SIG-M5 treated with dmso at 0.1 percent for 504 hours (cell line): ENCODE data around the gene TMA7B.
A peak's percentile ranks its signal among the peaks of the same experiment; 100 is the strongest.

Experiments used
- DNase-seq: peaks from one replicate; lab custom pipeline; 2025; ENCODE audit not compliant: unreplicated experiment; lab: John Stamatoyannopoulos, UW

The TMA7B gene

DNA sequence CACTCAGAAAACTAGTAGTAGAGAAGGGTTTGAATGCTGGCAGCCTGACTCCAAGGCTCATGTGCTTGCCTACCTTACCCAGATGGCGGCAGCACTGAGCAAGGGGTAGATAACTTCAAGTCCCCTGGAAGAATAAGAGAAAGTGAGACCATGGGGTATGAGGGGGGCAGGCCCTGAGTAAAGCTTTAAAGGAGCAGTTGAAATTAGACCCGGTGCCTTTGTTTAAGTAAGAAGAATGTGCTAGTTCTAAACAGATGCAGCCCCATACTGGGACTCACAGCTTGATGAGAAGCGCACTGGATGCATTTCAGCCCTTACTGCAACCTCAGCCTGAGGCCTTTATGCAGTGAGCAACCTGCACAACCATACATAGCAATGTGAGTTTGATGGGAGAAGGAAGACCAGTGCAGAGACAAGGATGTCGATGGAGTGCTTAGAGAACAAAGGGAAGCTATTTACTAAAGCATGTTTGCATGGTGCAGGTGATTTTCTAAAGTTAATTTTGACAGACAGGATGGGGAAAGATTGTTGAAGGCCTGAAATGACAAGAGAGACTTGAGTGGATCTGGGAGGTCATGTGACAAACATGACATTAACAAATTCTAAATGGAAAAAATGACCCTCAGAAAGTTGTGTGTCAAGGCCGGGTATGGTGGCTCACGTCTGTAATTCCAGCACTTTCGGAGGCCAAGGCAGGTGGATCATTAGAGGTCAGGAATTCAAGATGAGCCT lies 27.1 kb upstream of the TMA7B start:
- DNase-seq: no peak

DNA sequence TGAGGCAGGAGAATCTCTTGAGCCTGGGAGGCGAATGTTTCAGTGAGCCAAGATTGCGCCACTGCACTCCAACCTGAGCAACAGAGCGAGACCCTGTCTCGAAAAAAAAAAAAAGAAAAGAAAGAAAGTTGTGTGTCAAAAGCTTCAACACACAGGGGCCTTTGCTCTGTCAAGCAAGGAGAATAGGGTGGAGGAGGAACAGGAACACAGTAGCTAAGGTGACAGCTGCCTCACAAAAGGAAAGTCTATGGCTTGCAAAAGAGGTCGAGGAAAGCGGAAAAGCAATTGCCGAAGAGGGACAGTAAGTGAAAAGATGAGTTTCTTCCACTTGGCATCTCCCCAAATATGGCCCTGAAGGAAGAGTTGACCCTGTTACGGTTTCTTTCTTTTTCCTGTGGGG lies 26.5 kb upstream of the TMA7B start:
- no peak for DNase-seq

DNA sequence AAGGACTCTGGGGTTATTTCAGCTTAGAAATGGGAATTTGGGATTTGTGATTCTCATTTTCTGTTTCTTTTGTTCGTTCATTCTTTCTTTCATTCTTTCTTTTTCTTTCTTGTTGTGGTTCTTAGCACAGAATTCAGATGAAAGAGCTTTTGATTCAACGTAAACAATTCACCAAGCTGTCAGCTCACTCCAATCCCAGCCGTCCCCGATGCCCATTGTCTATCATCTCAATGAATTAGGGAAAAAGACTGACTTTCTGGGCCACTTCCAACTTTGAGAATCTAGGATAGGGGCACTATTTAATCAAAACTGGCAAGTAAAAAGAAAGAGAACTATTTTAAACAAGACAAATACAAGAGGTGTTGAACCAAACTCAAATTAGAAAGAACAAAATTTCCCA lies 25.1 kb upstream of the TMA7B start:
- DNase-seq: no peak

DNA sequence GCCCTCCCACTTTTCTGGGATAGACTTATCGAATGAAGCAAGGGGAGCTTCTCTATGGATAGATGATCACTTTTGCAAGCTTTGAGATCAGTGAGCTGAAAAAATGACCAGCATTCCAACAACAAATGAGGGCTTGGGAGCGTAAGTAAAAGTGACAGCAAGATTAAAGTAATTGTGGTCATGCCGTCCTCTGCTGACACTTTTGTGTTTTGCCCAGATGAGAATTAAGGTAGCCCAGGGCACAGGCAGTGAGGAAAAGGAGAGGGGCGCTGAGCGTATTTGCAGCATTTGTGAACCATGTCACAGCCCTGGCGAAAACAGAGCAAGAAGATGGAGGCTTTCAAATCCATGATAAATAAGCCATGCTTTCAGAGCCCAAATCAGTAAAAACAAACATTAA lies 24.6 kb upstream of the TMA7B start:
- no peak for DNase-seq

DNA sequence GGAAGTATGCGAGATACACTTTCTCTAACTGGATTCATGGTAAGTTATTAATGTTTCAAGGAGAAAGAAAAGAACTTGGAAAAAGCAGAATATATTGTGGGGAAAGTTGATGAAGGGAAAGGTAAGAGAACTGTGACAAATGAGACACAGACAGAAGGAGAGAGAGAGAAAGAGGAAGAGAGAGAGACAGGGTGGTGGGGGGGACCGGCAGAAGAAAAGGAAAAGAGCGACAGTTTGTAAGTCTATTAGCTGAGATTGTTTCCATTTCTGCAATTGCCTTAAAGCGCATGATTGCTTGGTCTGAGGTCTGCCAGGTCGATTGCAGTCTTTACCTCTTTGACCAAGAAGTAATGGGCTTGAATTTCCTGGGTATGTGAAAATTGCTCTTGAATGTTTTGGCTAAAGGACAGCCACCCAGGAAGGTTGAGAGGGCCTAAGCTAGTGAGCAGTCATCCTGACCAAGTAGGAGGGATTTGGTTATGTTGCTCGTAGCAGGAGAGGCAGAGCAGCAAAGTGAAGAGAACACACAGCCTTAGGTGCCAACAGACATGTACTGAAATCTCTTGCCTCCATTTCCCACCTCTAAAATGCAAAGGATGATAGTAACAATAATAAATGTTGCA lies 23.6 kb upstream of the TMA7B start:
- no peak for DNase-seq

DNA sequence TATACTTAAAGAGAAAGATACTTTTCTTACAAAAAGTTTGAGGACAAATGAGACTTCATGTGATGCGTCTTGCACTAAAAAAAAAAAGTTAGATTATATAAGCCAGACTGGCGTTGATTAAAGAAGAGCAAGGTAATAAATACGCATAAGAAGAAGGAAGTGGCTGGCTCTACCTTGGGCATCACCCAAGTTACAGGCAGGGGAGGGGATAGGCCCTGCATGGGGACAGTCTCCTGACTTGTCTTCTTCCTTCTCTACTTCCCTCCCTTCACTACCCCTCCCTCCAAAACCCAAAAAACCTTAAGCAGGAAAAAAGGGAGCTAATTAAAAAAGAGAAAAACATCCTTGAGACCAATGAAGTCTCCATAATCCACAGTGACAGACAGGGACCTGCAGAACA lies 22.3 kb upstream of the TMA7B start:
- no peak for DNase-seq

DNA sequence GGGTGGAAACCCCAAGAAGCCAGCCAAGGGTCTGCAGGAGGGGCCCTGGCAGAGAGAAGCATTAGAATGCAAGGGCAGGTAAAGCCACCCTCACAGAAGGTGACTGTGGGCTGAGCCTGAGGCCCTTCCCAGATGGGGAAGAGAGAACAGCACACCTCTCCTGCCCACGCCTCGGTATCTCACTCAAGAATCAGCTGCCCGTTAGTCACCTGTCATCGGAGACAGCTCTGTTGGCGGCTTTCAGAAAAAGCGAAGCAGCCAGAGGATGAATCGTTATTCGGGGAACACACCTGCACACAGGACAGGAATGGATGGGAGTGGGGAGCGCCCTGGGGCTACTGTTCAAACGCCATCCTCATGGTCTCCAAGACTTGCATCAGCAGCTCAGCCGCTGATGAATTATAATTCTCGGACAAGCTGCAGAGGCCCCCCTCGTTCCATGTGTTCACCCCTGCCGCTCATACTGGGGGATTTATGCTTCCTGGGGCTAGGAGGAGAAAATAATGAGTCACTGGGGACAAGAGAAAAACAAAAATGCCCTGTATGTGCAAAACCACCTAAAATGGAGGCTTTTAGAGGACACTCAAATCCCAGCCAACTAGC lies 21.6 kb upstream of the TMA7B start:
- DNase-seq: no peak

DNA sequence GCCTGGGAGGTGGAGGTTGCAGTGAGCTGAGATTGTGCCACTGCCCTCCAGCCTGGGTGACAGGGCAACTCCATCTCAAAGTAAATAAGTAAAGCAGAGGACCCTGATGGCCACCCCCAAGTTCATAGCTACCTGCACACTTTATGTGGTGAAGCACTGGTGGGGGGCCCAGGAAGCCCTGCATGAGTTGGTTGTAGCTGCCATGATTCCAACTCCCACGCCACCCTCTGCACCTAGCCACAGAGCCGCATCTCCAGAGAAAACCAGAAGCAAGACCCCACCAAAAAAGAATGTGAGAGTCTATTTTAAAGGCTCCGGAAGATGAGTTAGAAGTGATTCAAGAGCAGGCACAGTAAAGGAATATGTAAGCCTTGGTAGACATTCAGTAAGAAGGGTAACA lies 20.4 kb upstream of the TMA7B start:
- no peak for DNase-seq

DNA sequence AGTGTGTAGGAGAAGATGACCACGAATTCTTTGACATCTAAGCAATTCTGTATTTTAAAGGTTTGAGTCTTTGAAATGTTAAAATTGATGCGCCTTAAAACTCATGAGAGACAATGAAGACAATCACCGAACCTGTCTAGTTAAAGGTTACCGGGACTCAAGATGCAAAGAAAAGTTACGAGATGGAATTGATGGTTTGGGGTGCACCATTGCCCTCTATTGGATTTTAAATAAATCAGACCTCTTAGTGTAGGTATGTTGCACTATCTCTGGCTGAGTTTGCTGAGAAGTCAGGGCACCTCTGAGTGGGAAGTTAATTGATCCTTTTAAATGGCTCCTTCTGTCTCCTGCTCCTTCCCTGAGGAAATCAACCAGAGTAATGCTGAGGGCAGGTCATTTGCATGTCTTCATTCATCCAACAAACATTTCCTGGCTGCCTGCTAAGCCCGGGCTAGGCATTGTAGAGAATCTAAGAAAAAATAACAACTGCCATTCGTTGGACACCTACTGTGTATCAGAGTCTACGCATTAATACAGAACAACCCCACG lies 19.4 kb upstream of the TMA7B start:
- no peak for DNase-seq

DNA sequence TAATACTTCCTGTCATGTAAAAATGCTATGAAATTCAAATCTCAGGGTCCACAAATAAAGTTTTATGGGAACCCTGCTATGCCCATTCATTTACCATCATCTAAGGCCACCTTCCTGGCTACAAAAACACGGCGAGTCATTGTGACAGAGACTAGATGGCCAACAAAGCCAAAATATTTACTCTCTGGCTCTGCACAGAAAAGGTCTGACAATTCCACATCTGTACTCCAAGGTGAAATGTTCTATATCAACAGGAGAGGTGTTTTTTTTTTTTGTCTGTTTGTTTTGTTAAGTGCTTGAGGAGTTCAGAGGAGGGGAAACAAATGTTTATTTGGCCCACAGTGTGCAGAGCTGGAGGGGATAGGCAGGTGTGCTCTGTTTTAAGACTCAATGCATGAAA lies 18.6 kb upstream of the TMA7B start:
- no peak for DNase-seq

DNA sequence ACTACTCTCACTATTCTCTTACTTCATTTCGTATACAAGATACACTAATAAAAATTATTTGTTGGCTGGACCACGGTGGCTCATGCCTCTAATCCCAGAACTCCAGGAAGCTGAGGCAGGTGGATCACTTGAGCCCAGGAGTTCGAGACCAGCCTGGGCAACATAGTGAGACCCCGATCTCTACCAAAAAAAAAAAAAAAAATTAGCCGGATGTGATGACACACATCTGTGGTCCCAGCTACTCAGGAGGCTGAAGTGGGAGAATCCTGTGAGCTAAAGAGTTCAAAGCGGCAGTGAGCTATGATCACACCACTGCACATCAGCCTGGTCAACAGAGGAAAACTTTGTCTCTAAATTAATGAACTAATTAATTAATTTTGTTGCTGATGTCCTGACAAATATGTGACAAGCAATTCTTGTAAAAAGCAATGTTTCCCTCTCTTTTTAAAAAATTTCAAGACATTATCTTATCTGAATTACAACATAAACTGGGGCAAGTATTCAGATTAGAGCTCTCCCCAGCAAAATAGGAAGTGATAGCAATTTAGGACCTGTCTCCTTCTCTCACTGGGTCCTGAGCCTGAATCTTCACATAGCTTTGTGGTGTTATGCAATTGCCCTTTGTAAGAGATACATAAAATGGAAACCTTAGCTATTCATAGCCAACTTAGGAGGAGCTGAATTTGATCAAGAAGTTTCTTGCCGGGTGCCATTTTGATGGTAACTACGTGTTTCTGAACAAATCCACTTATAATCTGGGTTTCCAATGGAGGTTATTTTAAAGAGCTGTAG lies 17.6 kb upstream of the TMA7B start:
- DNase-seq: peak; percentile 93

DNA sequence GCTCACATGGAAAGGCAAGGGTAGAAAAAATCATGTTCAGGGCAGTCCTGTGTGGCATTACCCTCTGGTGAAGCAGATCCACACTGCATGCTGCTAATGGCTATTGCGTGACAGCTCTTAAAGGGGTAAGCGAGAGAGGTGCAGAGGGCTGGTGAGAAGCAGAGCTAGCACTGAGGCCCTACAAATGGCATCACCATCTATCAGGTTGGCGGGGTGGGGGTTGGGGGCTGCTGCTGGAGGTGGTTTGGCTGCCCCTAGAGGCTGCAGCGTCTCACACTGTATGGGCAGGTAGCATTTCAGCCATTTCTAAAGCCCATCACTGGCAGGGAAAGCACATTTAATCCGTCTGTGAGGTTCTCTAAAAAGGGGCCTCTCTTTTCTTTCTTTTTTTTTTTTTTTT lies 16.9 kb upstream of the TMA7B start:
- DNase-seq: no peak

DNA sequence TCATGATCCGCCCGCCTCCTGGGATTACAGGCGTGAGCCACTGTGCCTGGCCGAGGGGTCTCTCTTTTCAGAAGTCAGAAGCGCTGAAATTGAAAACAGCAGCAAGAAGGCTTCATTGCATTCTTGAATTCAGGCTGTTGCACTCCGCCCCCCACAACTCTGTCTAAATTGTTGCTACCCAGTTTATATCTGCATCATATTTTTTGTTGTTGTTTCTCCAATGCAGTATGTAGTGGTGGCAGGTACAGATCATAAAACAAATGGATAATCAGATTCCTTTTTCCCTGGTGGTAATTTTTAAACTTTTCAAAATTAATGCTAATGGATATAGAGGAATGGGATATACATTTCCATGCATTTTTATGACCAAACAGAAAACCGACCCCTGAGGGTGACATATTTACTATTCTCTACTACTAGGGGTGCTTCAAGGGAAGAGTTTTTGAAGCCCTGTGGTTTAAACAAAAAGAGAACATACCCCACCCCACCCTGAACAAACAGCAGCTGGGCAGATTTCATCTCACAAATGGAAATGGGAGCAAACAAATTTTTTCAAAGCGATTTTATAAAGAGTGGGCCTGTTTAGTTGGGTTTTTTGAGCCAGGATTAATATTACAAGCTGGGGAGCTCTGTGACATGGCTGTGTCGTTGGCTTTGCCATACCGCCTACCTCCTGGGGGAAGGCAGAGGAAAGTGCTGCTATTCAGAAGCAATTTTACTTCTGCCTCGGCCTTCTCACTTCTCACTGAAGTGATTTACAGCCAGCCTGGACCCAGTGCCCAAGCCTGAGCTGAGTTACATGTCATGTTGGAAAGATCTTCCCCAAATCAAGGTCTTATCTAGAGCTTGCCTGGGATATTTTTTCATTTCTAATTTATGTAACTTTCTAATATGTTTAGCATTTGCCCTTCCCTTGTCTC lies 16.0 kb upstream of the TMA7B start:
- DNase-seq: no peak

DNA sequence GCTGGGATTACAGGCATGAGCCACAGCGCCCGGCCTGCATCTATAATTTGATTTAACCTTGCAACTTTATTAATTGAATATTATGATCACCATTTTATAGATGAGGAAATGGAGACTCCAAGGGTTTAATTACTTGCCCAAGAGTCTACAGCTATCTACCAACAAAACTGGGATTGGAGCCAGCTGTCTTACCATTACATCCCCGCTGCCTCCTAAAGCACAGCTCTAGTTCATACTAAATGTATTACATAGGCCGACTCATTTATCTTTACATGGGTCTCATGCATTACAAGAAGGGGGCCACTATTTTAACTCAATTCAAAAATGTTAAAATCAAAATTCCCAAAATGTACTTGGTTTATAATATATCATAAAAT lies 14.1 kb upstream of the TMA7B start:
- DNase-seq: no peak

DNA sequence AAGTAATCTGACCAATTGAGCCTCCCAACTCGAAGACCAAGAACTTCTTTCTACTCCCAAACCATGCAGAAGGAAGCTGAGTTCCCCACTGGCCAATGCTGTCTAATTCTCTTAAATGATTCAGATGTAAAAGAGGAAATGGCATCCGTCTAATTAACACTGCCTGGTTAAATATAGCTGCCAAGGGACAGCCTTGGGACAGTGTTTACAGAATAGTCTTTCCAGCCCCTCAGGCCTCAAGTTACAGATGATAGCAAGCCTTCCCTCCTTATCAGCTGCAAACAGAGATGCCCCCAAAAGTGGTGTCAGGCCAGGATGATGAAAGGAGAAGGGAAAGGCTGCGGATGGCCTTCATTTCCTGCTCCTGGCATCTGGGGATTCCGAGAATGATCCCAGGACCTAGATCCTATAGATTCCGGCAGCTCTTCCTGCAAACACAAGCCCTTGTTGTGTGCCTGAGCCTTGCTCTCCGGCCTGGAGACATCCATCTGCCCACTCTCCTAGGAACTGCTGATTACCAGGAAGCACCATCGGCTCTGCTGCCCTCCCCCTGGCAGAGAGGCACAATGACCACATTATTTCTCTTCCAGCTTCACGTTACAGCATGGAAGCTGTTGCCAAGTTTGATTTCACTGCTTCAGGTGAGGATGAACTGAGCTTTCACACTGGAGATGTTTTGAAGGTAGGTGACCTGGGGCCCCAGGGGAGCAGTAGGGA lies 13.5 kb upstream of the TMA7B start:
- DNase-seq: peak; percentile 41

DNA sequence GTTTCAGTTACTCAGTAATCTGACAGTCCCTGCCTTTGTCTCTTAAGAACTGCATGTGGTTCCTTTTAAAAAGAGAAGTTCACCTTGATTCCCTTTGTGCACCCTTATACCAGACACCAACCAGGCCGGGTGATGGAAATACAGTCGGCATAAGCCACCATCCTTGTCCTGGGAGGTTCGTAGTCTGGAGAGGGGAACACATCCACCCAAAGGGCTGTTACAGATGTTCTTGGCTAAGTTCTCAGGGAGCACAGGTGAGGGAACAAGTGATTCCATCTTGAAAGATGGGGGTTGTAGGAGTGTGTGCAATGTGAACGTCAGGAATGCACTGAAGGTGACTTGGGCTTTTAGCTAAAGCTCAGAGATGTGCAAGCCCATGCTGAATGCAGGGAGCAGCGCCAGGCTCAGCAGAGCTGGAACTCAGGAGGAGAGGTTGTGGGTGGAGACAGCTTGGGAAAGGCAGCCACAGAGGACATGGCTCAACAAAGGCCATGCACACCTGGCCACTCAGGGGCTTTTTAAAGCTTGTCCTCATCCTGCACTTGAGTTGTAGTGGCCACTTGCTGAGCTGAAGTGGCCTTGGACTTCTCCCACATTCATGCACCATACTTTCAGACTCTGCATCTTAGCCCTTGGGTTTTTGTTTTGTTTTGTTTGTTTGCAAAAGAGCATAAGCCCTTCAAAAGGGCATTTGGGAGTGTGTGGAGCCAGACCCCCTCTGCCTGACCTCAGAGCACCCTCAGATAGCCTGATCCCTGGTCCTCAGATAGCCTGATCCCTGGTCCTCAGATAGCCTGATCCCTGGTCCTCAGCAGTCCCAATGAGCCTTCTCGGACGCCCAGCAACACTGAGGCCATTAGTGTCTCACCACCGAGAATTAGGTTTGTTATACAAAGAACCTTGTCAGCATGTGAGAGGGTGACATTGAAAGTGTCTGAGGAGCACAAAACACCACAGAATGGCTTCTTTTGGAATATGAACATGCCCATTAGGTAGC lies 12.7 kb upstream of the TMA7B start:
- no peak for DNase-seq

DNA sequence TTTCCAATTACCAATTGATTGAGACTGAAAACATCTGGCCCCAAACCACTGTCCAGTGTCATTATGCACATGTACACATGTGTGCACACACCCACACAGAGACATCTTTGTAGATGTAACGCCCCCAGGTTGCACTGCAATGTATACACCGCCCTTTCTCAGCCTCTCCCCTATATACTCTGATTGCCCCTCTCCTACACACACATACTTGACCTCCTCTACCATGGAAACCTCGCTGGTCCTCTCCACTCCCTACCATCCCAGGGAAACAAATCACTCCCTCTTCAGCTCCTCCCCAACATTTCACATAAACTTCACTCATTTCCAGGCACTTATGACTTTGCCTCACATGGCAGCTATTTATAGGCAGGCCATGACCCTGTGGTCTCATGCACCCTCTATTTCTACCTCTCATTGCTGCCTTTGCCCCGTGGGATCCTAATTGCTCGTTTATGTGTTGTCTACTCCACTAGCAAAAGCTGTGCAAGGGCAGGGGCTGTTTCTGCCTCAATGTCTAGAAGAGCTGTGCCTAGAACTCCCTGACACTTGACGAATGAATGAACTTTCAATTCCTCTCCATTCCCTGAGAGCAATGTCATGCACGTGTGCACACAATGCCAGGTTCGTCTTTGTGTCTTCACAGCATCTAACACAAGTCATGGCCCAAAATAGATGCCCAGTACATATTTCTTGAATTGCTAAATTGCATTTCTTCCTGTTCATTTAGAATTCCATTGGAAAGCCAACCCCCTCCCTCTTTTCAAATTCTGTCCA lies 10.0 kb upstream of the TMA7B start:
- no peak for DNase-seq
